ENCODE measurements around the gene CDKAL1.
A peak's percentile ranks its signal among the peaks of the same experiment; 100 is the strongest.

The CDKAL1 gene

DNA sequence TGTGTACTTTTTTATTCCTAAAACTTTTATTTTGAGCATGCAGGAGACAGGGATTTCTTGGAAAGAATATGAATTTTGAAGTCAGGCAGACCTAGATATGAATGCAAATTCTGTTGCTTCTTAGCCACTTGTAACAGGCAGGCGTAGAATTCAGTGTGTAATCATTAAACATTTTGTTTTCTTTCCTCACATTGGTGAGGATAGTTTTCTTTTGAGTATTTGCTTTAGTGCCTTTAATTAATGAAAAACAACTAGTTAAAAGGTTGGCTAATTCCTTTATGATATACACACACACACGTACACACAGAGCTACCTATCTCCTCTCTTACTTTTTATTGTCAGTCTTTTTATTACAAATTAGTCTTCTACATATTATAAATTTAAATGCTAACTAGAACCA lies 342.3 kb downstream of the CDKAL1 start:
- no peak for DNase-seq (ENCODE audit: low spot score)
- TF ChIP-seq, protein P1, sequence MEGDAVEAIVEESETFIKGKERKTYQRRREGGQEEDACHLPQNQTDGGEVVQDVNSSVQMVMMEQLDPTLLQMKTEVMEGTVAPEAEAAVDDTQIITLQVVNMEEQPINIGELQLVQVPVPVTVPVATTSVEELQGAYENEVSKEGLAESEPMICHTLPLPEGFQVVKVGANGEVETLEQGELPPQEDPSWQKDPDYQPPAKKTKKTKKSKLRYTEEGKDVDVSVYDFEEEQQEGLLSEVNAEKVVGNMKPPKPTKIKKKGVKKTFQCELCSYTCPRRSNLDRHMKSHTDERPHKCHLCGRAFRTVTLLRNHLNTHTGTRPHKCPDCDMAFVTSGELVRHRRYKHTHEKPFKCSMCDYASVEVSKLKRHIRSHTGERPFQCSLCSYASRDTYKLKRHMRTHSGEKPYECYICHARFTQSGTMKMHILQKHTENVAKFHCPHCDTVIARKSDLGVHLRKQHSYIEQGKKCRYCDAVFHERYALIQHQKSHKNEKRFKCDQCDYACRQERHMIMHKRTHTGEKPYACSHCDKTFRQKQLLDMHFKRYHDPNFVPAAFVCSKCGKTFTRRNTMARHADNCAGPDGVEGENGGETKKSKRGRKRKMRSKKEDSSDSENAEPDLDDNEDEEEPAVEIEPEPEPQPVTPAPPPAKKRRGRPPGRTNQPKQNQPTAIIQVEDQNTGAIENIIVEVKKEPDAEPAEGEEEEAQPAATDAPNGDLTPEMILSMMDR (IDR thresholded peaks at IDR 0.05; ENCODE audit: borderline replicate concordance, control extremely low read depth, extremely low read depth, insufficient read depth, missing control alignments) = no peak
- in situ Hi-C loops (cut with MboI; ENCODE audit: low sequenced_read_pairs, unreplicated experiment) = no loop called here

DNA sequence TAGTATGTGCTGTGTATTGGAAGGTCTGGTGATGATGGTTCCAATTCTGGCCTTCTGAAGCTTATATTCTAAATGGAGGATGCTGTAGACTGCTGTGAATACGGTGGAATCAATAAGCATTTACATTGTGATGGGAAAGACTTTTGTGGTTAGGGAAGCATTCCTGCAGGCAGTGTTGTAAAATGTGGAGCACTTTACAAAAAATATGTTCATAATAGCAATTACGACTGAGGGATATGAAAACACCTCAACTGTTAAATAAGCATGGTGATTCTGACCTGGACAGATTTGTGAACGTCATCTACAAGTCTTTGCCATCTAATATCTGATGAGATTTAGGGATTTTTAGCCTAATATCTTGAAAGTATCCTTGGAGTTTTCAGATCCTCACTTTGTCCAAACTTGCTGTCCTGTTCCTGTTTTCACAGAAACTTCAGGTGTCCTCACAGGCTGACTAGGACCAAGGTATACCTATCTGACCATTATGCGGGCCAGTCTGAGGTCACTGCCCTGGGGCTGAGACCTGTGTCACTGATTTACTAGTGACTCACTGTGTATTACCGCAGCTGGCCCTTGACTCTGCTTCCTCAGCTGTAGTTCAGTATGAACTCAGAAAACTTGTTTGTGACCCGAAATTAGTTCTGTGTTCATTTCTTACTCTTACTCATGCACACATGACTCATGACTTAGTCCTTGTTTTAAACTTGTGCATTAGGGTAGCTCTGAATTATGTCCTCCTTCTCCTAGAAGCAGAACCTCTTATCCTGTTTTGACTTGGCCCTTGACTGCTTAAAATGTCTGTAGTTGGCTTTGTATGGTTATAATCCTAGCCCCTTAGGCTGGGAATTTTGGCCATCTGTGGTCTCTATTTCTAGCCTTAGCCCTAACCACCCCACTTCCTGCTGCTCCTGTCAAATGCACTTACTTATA lies 343.0 kb downstream of the CDKAL1 start:
- peak; percentile 80 for DNase-seq (ENCODE audit: low spot score)
- in situ Hi-C loops (cut with MboI; ENCODE audit: low sequenced_read_pairs, unreplicated experiment) = no loop called here
- TF ChIP-seq, protein P1 (IDR thresholded peaks at IDR 0.05; ENCODE audit: borderline replicate concordance, control extremely low read depth, extremely low read depth, insufficient read depth, missing control alignments) = no peak

DNA sequence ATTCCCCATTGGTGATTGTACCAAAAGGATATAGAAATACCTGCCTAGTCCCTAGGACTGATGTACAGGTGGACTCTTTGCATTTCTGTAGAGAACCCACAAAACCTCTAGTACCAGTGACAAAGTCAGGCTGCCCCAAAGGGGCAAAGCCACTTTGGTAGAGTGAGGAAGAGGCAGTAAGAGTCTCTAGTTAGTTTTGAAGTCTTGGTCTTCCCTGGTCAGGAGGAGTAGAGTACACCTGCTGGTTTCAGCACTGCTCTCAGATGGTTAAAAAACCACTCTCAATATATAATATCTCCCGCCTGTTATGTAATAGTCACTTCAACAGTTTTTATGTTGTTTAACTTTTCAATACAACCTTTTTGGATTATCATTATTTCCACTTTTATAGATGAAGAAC lies 344.9 kb downstream of the CDKAL1 start:
- in situ Hi-C loops (cut with MboI; ENCODE audit: low sequenced_read_pairs, unreplicated experiment) = no loop called here
- DNase-seq (ENCODE audit: low spot score) = no peak
- TF ChIP-seq, protein P1 (IDR thresholded peaks at IDR 0.05; ENCODE audit: borderline replicate concordance, control extremely low read depth, extremely low read depth, insufficient read depth, missing control alignments) = no peak

DNA sequence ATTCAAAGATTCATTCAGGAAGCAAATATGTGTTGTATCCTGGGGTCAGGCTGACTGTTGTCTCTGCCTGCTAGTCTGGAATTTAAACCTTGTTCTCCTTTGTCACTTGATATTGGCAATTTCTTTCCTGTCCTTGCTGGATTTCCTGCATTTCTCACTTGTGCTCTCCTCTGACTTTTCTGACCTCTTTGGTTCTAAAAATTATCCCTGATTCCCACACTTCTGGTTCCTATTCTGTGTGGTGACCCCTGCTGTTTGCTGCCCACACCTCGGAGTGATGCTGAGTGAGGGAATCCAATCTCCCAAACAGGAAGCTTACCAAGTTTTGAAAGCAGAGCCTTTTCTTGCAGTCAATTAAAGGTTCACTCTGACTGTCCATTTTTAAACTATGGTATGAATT lies 345.3 kb downstream of the CDKAL1 start:
- TF ChIP-seq, protein P1 (IDR thresholded peaks at IDR 0.05; ENCODE audit: borderline replicate concordance, control extremely low read depth, extremely low read depth, insufficient read depth, missing control alignments) = no peak
- in situ Hi-C loops (cut with MboI; ENCODE audit: low sequenced_read_pairs, unreplicated experiment) = no loop called here
- DNase-seq (ENCODE audit: low spot score) = no peak

DNA sequence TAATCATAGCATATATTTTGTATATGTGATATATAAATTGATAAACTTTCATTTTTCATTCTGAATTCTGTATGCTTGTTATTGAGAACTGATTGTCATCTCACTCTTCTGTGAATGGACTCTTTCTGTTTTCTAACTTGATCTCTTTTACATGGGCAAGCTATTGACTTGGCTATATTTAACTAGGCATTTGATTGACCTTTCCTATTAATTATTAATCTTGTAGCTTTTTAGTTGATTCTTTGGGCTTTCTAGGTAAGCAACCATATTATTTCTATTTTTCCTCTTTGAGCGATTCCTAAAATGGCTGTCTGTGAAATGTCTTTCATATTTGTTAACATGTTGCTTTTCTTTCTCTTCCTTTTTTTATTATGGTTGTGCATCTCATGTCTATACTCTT lies 347.1 kb downstream of the CDKAL1 start:
- TF ChIP-seq, protein P1 (IDR thresholded peaks at IDR 0.05; ENCODE audit: borderline replicate concordance, control extremely low read depth, extremely low read depth, insufficient read depth, missing control alignments) = no peak

DNA sequence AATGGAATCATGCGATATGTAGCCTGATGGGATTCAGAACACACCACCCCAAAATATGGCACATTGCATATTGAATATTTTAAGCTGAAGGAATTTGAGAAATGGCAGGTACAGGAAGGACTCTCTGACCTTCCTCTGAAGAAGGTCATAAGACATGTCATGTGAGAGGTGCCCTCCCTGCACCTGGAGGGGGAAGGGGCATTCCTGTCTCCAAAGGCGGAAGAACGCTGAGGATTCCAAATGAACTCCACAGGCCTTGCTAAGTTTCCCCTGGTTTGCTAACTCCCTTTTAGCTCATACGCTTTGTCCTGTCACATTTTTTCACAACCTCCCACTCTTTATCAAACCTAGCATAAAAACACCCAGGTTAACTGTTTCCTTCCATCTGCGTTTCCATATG lies 347.8 kb downstream of the CDKAL1 start:
- in situ Hi-C loops (cut with MboI; ENCODE audit: low sequenced_read_pairs, unreplicated experiment) = no loop called here
- TF ChIP-seq, protein P1 (IDR thresholded peaks at IDR 0.05; ENCODE audit: borderline replicate concordance, control extremely low read depth, extremely low read depth, insufficient read depth, missing control alignments) = no peak
- DNase-seq (ENCODE audit: low spot score) = no peak

More for the DNA sequence above, 347.1 kb downstream of the CDKAL1 start:
- DNase-seq (ENCODE audit: low spot score) = no peak
- in situ Hi-C loops (cut with MboI; ENCODE audit: low sequenced_read_pairs, unreplicated experiment) = no loop called here
